Measurements from ENCODE around the gene WDR90.

WDR90 gene

GRCh38 chr16:629833-630248 lies 19.3 kb upstream of the WDR90 start:
- Histone ChIP-seq H3K9me3 (replicated peaks in 1 of 2; ENCODE audit: control insufficient read depth in 2 of 2, insufficient read depth in 1 of 2, low read depth in 1 of 2, low read length in 2 of 2) (no peaks in the 10 kb centered on the region), H3K23ac (ENCODE audit: low read depth, low read length, poor library complexity) (peak overlapping the region; percentile 80), H3K14ac (ENCODE audit: low read length) (peak overlapping the region; percentile 84), H3K27me3 (ENCODE audit: control insufficient read depth in 3 of 3, insufficient read depth in 3 of 3, low read depth in 1 of 3, low read length in 3 of 3) (peaks cover 0 to 1% (median 0%) of the 10 kb centered on the region in 3 experiments), H3K4me1 (ENCODE audit: control insufficient read depth in 2 of 2, insufficient read depth in 1 of 2, low read depth in 1 of 2, low read length in 2 of 2) (peaks cover 25 to 31% of the 10 kb centered on the region in 2 donors), H3K9ac (ENCODE audit: low read depth, low read length, poor library complexity) (peak overlapping the region; percentile 89), H3K4me3 (ENCODE audit: low read length in 2 of 2) (peak overlapping the region; percentile 3 to 57), H2AK5ac (ENCODE audit: low read depth, low read length) (peak overlapping the region; percentile 99), H4K91ac (ENCODE audit: low read depth, low read length, poor library complexity) (peak overlapping the region; percentile 97), H2BK12ac (ENCODE audit: low read length) (peak overlapping the region; percentile 18), H4K8ac (ENCODE audit: low read depth, low read length) (peak overlapping the region; percentile 97), H3K36me3 (replicated peaks in 1 of 2; ENCODE audit: control insufficient read depth in 2 of 2, insufficient read depth in 2 of 2, low read length in 2 of 2) (peaks cover 15 to 55% of the 10 kb centered on the region in 2 donors), H3K79me1 (ENCODE audit: low read depth, low read length) (peaks cover 12% of the 10 kb centered on the region), H2BK5ac (ENCODE audit: low read length) (peak overlapping the region; percentile 99), H3K4me2 (ENCODE audit: insufficient read depth, low read length, poor library complexity, severe bottlenecking) (peak overlapping the region; percentile 90), H3K27ac (replicated peaks; ENCODE audit: low read length) (peak overlapping the region; percentile 99), H2BK15ac (ENCODE audit: low read length) (peak overlapping the region; percentile 88), H3K4ac (ENCODE audit: low read length) (peak overlapping the region; percentile 90), H3K18ac (ENCODE audit: low read length) (peak overlapping the region; percentile 100), H2AFZ (ENCODE audit: low read length) (peak overlapping the region; percentile 81), H2BK120ac (ENCODE audit: low read depth, low read length) (peak overlapping the region; percentile 95)
- no CpG with 5 or more reads among the region's 11 CpGs for WGBS, 2 donors (ENCODE audit: extremely low coverage in 2 of 2, insufficient read length in 2 of 2, insufficient replicate concordance in 1 of 2)
- peak; percentile 93 for DNase-seq (ENCODE audit: low spot score)

DNA sequence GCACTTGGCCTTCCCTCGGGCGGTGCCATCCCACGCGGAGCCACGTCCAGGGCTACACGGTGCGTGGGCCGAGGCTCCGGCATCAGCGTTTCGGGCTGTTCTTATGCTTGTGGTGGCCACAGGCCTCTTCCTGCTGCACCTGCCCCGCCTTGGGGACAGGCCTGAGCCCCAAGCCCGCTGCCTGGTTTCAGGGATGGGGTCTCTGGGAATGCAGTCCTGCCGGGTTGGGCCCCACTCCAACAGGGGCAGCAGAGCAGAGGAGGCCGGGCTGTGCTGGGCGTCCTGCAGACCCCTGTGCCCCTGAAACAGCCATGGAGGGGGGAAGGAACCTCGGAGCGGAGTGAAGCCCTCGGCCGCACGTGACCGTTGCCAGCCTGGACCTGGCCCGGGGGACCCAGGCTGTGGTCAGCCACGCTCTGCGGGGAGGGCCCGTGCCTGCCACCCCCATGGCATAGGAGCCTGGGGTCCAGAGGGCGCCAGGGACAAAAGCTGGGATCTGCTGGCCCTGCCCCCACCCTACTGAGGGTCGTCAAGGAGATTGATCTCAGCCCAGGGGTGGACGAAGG lies 18.8 kb upstream of the WDR90 start:
- peaks cover 0 to 1% (median 0%) of the 10 kb centered on the region in 3 experiments for H3K27me3 ChIP-seq (ENCODE audit: control insufficient read depth in 3 of 3, insufficient read depth in 3 of 3, low read depth in 1 of 3, low read length in 3 of 3)

GRCh38 chr16:630815-631405 lies 18.3 kb upstream of the WDR90 start, which contains the start of gene WFIKKN1:
Gene WFIKKN1, plus strand, starts transcription at chr16:630985. Its CDS starts 269 bp downstream, at chr16:631254.
- Histone ChIP-seq H2AK5ac (ENCODE audit: low read depth, low read length) (peak within 1 kb of the TSS; percentile 100), H3K79me1 (ENCODE audit: low read depth, low read length) (peaks cover 20% of the 10 kb centered on the region), H3K4me2 (ENCODE audit: insufficient read depth, low read length, poor library complexity, severe bottlenecking) (peak within 1 kb of the TSS; percentile 90), H3K4me1 (ENCODE audit: control insufficient read depth in 2 of 2, insufficient read depth in 1 of 2, low read depth in 1 of 2, low read length in 2 of 2) (peaks cover 28 to 35% of the 10 kb centered on the region in 2 donors), H3K27me3 (ENCODE audit: control insufficient read depth in 3 of 3, insufficient read depth in 3 of 3, low read depth in 1 of 3, low read length in 3 of 3) (peaks cover 0 to 1% (median 0%) of the 10 kb centered on the region in 3 experiments), H3K4me3 (ENCODE audit: low read length in 2 of 2) (peak within 1 kb of the TSS; percentile 57 to 79), H3K36me3 (replicated peaks in 1 of 2; ENCODE audit: control insufficient read depth in 2 of 2, insufficient read depth in 2 of 2, low read length in 2 of 2) (peaks cover 15 to 50% of the 10 kb centered on the region in 2 donors), H2BK15ac (ENCODE audit: low read length) (peak within 1 kb of the TSS; percentile 87), H3K23ac (ENCODE audit: low read depth, low read length, poor library complexity) (peak within 1 kb of the TSS; percentile 85), H3K4ac (ENCODE audit: low read length) (peak within 1 kb of the TSS; percentile 95), H3K18ac (ENCODE audit: low read length) (peak within 1 kb of the TSS; percentile 100), H3K27ac (replicated peaks; ENCODE audit: low read length) (peak within 1 kb of the TSS; percentile 99), H2AFZ (ENCODE audit: low read length) (peak within 1 kb of the TSS; percentile 83), H2BK120ac (ENCODE audit: low read depth, low read length) (peak within 1 kb of the TSS; percentile 95), H2BK12ac (ENCODE audit: low read length) (peak within 1 kb of the TSS; percentile 99), H2BK5ac (ENCODE audit: low read length) (peak within 1 kb of the TSS; percentile 99), H3K9ac (ENCODE audit: low read depth, low read length, poor library complexity) (peak within 1 kb of the TSS; percentile 96), H3K9me3 (replicated peaks in 1 of 2; ENCODE audit: control insufficient read depth in 2 of 2, insufficient read depth in 1 of 2, low read depth in 1 of 2, low read length in 2 of 2) (no peaks in the 10 kb centered on the region), H4K91ac (ENCODE audit: low read depth, low read length, poor library complexity) (peak within 1 kb of the TSS; percentile 97), H3K14ac (ENCODE audit: low read length) (peak within 1 kb of the TSS; percentile 84), H4K8ac (ENCODE audit: low read depth, low read length) (peak within 1 kb of the TSS; percentile 97)
- no CpG with 5 or more reads among the region's 23 CpGs for WGBS, 2 donors (ENCODE audit: extremely low coverage in 2 of 2, insufficient read length in 2 of 2, insufficient replicate concordance in 1 of 2)
- peak; percentile 93 for DNase-seq (ENCODE audit: low spot score)

More for the DNA sequence above, 18.8 kb upstream of the WDR90 start:
- Histone ChIP-seq H3K27ac (replicated peaks; ENCODE audit: low read length) (peak overlapping the region; percentile 99), H2AFZ (ENCODE audit: low read length) (peak overlapping the region; percentile 31), H3K14ac (ENCODE audit: low read length) (peak overlapping the region; percentile 84), H3K18ac (ENCODE audit: low read length) (peak overlapping the region; percentile 100), H2BK5ac (ENCODE audit: low read length) (peak overlapping the region; percentile 99), H2BK12ac (ENCODE audit: low read length) (peak overlapping the region; percentile 18), H2BK120ac (ENCODE audit: low read depth, low read length) (peak overlapping the region; percentile 95), H3K4ac (ENCODE audit: low read length) (peak overlapping the region; percentile 90), H2AK5ac (ENCODE audit: low read depth, low read length) (peak overlapping the region; percentile 95), H4K8ac (ENCODE audit: low read depth, low read length) (peak overlapping the region; percentile 97), H3K4me1 (ENCODE audit: control insufficient read depth in 2 of 2, insufficient read depth in 1 of 2, low read depth in 1 of 2, low read length in 2 of 2) (peaks cover 25 to 32% of the 10 kb centered on the region in 2 donors), H3K23ac (ENCODE audit: low read depth, low read length, poor library complexity) (peak overlapping the region; percentile 80), H2BK15ac (ENCODE audit: low read length) (peak overlapping the region; percentile 87), H3K9me3 (replicated peaks in 1 of 2; ENCODE audit: control insufficient read depth in 2 of 2, insufficient read depth in 1 of 2, low read depth in 1 of 2, low read length in 2 of 2) (no peaks in the 10 kb centered on the region), H3K79me1 (ENCODE audit: low read depth, low read length) (peaks cover 17% of the 10 kb centered on the region), H4K91ac (ENCODE audit: low read depth, low read length, poor library complexity) (peak overlapping the region; percentile 97), H3K4me3 (ENCODE audit: low read length in 2 of 2) (peak overlapping the region; percentile 3 to 57), H3K36me3 (replicated peaks in 1 of 2; ENCODE audit: control insufficient read depth in 2 of 2, insufficient read depth in 2 of 2, low read length in 2 of 2) (peaks cover 15 to 56% of the 10 kb centered on the region in 2 donors), H3K4me2 (ENCODE audit: insufficient read depth, low read length, poor library complexity, severe bottlenecking) (peak overlapping the region; percentile 90), H3K9ac (ENCODE audit: low read depth, low read length, poor library complexity) (peak overlapping the region; percentile 89)
- WGBS, 2 donors (ENCODE audit: extremely low coverage in 2 of 2, insufficient read length in 2 of 2, insufficient replicate concordance in 1 of 2), result no CpG with 5 or more reads among the region's 29 CpGs
- DNase-seq (ENCODE audit: low spot score), result no peak
